Mesendoderm (in vitro differentiated cells): ENCODE measurements around the gene SV2C.
A peak's percentile ranks its signal among the peaks of the same experiment; 100 is the strongest.

ENCODE experiments used
- DNase-seq: peaks from one replicate; pipeline ENCODE4 v3.0.0; 2013
- H2AK5ac ChIP-seq: 2 replicates; pipeline ENCODE4 v1.6.1; 2013; ENCODE audit warnings: low read length, inconsistent platforms
- H2BK120ac ChIP-seq: 2 replicates; pipeline ENCODE4 v1.6.1; 2013; ENCODE audit warnings: low read depth, mild to moderate bottlenecking, low read length, moderate library complexity, mixed read lengths
- H2BK15ac ChIP-seq: replicated peaks from 2 replicates; pipeline ENCODE4 v1.6.1; 2013; ENCODE audit warnings: low read depth, mild to moderate bottlenecking, moderate library complexity
- H2BK5ac ChIP-seq: 2 replicates; pipeline ENCODE4 v1.6.1; 2013; ENCODE audit warnings: low read length, inconsistent platforms
- H3K18ac ChIP-seq: 2 replicates; pipeline ENCODE4 v1.6.1; 2013; ENCODE audit warnings: mild to moderate bottlenecking, low read length, mixed read lengths
- H3K23ac ChIP-seq: one replicate; pipeline ENCODE4 v1.6.1; 2013; ENCODE audit warnings: low read length
- H3K27ac ChIP-seq: 2 replicates; pipeline ENCODE4 v1.5.1; 2013; ENCODE audit warnings: low read depth, mild to moderate bottlenecking, inconsistent platforms, low read length, moderate library complexity
- H3K27me3 ChIP-seq: 2 replicates; pipeline ENCODE4 v1.6.1; 2013; ENCODE audit warnings: low read length, control low read depth, mild to moderate bottlenecking, inconsistent platforms; ENCODE audit not compliant: insufficient read depth, poor library complexity
- H3K36me3 ChIP-seq: 2 replicates; pipeline ENCODE4 v1.6.1; 2013; ENCODE audit warnings: low read length, inconsistent platforms; ENCODE audit not compliant: control insufficient read depth, insufficient read depth
- H3K4ac ChIP-seq: one replicate; pipeline ENCODE4 v1.6.1; 2013; ENCODE audit warnings: low read depth, mild to moderate bottlenecking, low read length, moderate library complexity
- H3K4me1 ChIP-seq: 2 replicates; pipeline ENCODE4 v1.6.1; 2013; ENCODE audit warnings: low read depth, low read length, inconsistent platforms; ENCODE audit not compliant: control insufficient read depth
- H3K4me2 ChIP-seq: 2 replicates; pipeline ENCODE4 v1.6.1; 2013; ENCODE audit warnings: low read length
- H3K4me3 ChIP-seq: 2 replicates; pipeline ENCODE4 v1.5.1; 2013; ENCODE audit warnings: mild to moderate bottlenecking, low read length
- H3K56ac ChIP-seq: one replicate; pipeline ENCODE4 v1.6.1; 2013; ENCODE audit warnings: low read length
- H3K79me1 ChIP-seq: 2 replicates; pipeline ENCODE4 v1.6.1; 2013; ENCODE audit warnings: low read length, inconsistent platforms
- H3K79me2 ChIP-seq: 2 replicates; pipeline ENCODE4 v1.6.1; 2013; ENCODE audit warnings: mild to moderate bottlenecking, low read length; ENCODE audit not compliant: control insufficient read depth, insufficient read depth
- H3K9ac ChIP-seq: 2 replicates; pipeline ENCODE4 v1.6.1; 2013; ENCODE audit warnings: low read length, inconsistent platforms
- H4K5ac ChIP-seq: one replicate; pipeline ENCODE4 v1.6.1; 2013; ENCODE audit warnings: low read length
- H4K8ac ChIP-seq: one replicate; pipeline ENCODE4 v1.6.1; 2013; ENCODE audit warnings: low read depth, mild to moderate bottlenecking, control low read depth, low read length, moderate library complexity
- WGBS: extraction: QIAGEN DNeasy Blood & Tissue Kit; methylation state at CpG from one replicate; pipeline ENCODE4 v1.1.7; 2013; ENCODE audit warnings: low lambda C conversion rate, missing lambda C conversion rate; ENCODE audit not compliant: insufficient coverage; ENCODE audit errors: extremely low coverage; 5-methylcytosine and 5-hydroxymethylcytosine counted together

The SV2C gene

GRCh38 chr5:76134003-76134402 lies 50.8 kb downstream of the SV2C start:
- H3K27ac ChIP-seq, result no peak overlapping the region
- no peak overlapping the region for H3K4ac ChIP-seq
- no peak overlapping the region for H3K18ac ChIP-seq
- H2BK5ac ChIP-seq, result no peak overlapping the region
- no peak overlapping the region for H2BK120ac ChIP-seq
- H3K9ac ChIP-seq, result no peak overlapping the region
- no peak overlapping the region for H2BK15ac ChIP-seq
- H3K79me1 ChIP-seq, result no peaks in the 10 kb centered on the region
- no peak overlapping the region for H4K8ac ChIP-seq
- H4K5ac ChIP-seq, result no peak overlapping the region
- H3K79me2 ChIP-seq, result no peaks in the 10 kb centered on the region
- no peak overlapping the region for H3K23ac ChIP-seq
- H2AK5ac ChIP-seq, result no peak overlapping the region
- H3K4me2 ChIP-seq, result no peak overlapping the region
- H3K4me3 ChIP-seq, result no peak overlapping the region
- no peak overlapping the region for H3K56ac ChIP-seq
- H3K36me3 ChIP-seq, result no peaks in the 10 kb centered on the region
- no peak for DNase-seq
- no peaks in the 10 kb centered on the region for H3K4me1 ChIP-seq
- no CpG with 5 or more reads among the region's 1 CpG for WGBS
- H3K27me3 ChIP-seq, result no peaks in the 10 kb centered on the region

- H3K79me1 ChIP-seq, result no peaks in the 10 kb centered on the region
- no peak overlapping the region for H3K4ac ChIP-seq
- H2BK120ac ChIP-seq, result no peak overlapping the region
- H3K27me3 ChIP-seq, result no peaks in the 10 kb centered on the region
- H4K5ac ChIP-seq, result no peak overlapping the region
- no peak for DNase-seq
- H2BK5ac ChIP-seq, result no peak overlapping the region
- no peak overlapping the region for H3K56ac ChIP-seq
- H3K4me2 ChIP-seq, result no peak overlapping the region
- no peak overlapping the region for H3K23ac ChIP-seq
- no peaks in the 10 kb centered on the region for H3K36me3 ChIP-seq
- no peak overlapping the region for H3K4me3 ChIP-seq
- H3K4me1 ChIP-seq, result no peaks in the 10 kb centered on the region
- WGBS, result no CpG with 5 or more reads among the region's 1 CpG
- no peak overlapping the region for H3K27ac ChIP-seq
- no peaks in the 10 kb centered on the region for H3K79me2 ChIP-seq
- no peak overlapping the region for H2AK5ac ChIP-seq
- no peak overlapping the region for H3K9ac ChIP-seq
- no peak overlapping the region for H2BK15ac ChIP-seq
- H4K8ac ChIP-seq, result no peak overlapping the region
- no peak overlapping the region for H3K18ac ChIP-seq
Measured at GRCh38 chr5:76134646-76135045, 51.5 kb downstream of the SV2C start.

GRCh38 chr5:76137887-76138542 lies 54.8 kb downstream of the SV2C start:
- Histone ChIP-seq H3K36me3 (no peaks in the 10 kb centered on the region), H3K4me2 (no peak overlapping the region), H3K18ac (no peak overlapping the region), H3K27me3 (no peaks in the 10 kb centered on the region), H3K56ac (no peak overlapping the region), H3K27ac (no peak overlapping the region), H3K9ac (no peak overlapping the region), H2BK15ac (no peak overlapping the region), H3K4me3 (no peak overlapping the region), H2AK5ac (no peak overlapping the region), H2BK120ac (no peak overlapping the region), H3K79me1 (no peaks in the 10 kb centered on the region), H4K5ac (no peak overlapping the region), H2BK5ac (no peak overlapping the region), H3K4me1 (no peaks in the 10 kb centered on the region), H3K4ac (no peak overlapping the region), H3K79me2 (no peaks in the 10 kb centered on the region), H3K23ac (no peak overlapping the region), H4K8ac (no peak overlapping the region)
- no CpG with 5 or more reads among the region's 3 CpGs for WGBS
- DNase-seq, result no peak

GRCh38 chr5:76143884-76144283 lies 60.7 kb downstream of the SV2C start:
- Histone ChIP-seq H3K56ac (no peak overlapping the region), H2BK120ac (no peak overlapping the region), H4K5ac (no peak overlapping the region), H3K27ac (no peak overlapping the region), H3K4ac (no peak overlapping the region), H3K9ac (no peak overlapping the region), H2BK5ac (no peak overlapping the region), H3K79me1 (no peaks in the 10 kb centered on the region), H3K27me3 (no peaks in the 10 kb centered on the region), H3K23ac (no peak overlapping the region), H2BK15ac (no peak overlapping the region), H3K4me3 (no peak overlapping the region), H3K18ac (no peak overlapping the region), H2AK5ac (no peak overlapping the region), H4K8ac (no peak overlapping the region), H3K36me3 (no peaks in the 10 kb centered on the region), H3K79me2 (no peaks in the 10 kb centered on the region), H3K4me1 (no peaks in the 10 kb centered on the region), H3K4me2 (no peak overlapping the region)
- DNase-seq, result no peak
- WGBS, result no CpG with 5 or more reads among the region's 3 CpGs

GRCh38 chr5:76144513-76145274 lies 61.5 kb downstream of the SV2C start:
- Histone ChIP-seq H2AK5ac (no peak overlapping the region), H2BK5ac (no peak overlapping the region), H3K23ac (no peak overlapping the region), H3K79me2 (no peaks in the 10 kb centered on the region), H3K4ac (no peak overlapping the region), H4K5ac (no peak overlapping the region), H3K79me1 (no peaks in the 10 kb centered on the region), H3K4me1 (no peaks in the 10 kb centered on the region), H3K9ac (no peak overlapping the region), H3K4me2 (no peak overlapping the region), H3K27ac (no peak overlapping the region), H2BK120ac (no peak overlapping the region), H2BK15ac (no peak overlapping the region), H3K56ac (no peak overlapping the region), H3K4me3 (no peak overlapping the region), H3K18ac (no peak overlapping the region), H4K8ac (no peak overlapping the region), H3K36me3 (no peaks in the 10 kb centered on the region), H3K27me3 (no peaks in the 10 kb centered on the region)
- DNase-seq, result peak; percentile 16
- no CpG with 5 or more reads among the region's 1 CpG for WGBS
